SU-DHL-6 (cell line): ENCODE measurements around the gene RFX4.

Experiments
- EZH2phosphoT487 ChIP-seq: fragments of 200-600 bp; sonication (generic), shearing (Covaris generic); conservative IDR thresholded peaks from 2 replicates; pipeline ENCODE4 v1.6.1; 2018; ENCODE audit warnings: mild to moderate bottlenecking, antibody characterized with exemption, low read length, moderate library complexity, mixed read lengths
- TF ChIP-seq, protein P1 (sequence below): fragments of 200-600 bp; sonication (generic); IDR thresholded peaks from one replicate; pipeline ENCODE4 v1.5.1; 2017; ENCODE audit warnings: antibody characterized with exemption, mild to moderate bottlenecking, low read length, moderate library complexity; ENCODE audit not compliant: insufficient read depth, poor library complexity, severe bottlenecking

DNA sequence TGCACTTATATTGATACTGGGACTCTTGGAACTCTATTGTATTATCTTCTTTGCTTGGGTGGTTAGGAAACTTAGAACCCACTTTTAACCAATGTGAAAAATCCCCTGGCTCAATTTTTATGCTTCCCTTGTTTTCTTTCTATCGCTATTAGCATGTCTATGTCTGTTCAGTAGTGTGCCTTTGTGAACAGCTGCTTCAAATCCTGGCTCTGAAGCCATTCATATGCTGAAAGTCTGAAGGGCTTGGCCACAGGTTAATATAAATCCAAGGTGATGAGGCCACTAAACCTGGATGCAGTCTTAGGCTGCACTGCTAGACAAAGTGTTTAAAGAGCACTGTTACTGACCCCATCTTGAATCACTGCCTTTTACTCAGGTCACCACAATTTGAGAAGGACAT, 96.8 kb downstream of the RFX4 start:
- TF ChIP-seq EZH2phosphoT487, result no peak
- TF ChIP-seq, protein P1, sequence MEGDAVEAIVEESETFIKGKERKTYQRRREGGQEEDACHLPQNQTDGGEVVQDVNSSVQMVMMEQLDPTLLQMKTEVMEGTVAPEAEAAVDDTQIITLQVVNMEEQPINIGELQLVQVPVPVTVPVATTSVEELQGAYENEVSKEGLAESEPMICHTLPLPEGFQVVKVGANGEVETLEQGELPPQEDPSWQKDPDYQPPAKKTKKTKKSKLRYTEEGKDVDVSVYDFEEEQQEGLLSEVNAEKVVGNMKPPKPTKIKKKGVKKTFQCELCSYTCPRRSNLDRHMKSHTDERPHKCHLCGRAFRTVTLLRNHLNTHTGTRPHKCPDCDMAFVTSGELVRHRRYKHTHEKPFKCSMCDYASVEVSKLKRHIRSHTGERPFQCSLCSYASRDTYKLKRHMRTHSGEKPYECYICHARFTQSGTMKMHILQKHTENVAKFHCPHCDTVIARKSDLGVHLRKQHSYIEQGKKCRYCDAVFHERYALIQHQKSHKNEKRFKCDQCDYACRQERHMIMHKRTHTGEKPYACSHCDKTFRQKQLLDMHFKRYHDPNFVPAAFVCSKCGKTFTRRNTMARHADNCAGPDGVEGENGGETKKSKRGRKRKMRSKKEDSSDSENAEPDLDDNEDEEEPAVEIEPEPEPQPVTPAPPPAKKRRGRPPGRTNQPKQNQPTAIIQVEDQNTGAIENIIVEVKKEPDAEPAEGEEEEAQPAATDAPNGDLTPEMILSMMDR, result no peak
